Gastrocnemius medialis (tissue), 4 donors: ENCODE results near the gene TLR2.
"Not testable (repeated sequence)": the region's sequence is repeated elsewhere in the genome, so short reads cannot be mapped to it uniquely, and the experiment has no call there.

ENCODE experiments used
- POLR2A ChIP-seq, 2 donors: fragments of 450-650 bp; IDR thresholded peaks; one replicate each; pipeline ENCODE4 v1.6.1; 2017; ENCODE audit warnings: antibody characterized with exemption in 2 of 2, mild to moderate bottlenecking in 2 of 2, moderate library complexity in 2 of 2
- TF ChIP-seq, protein P1 (sequence below), 5 experiments: fragments of 450-650 bp in 3 of 5; fragments of 200-600 bp in 2 of 5; sonication (generic) in 2 of 5; IDR thresholded peaks in 4 of 5; conservative IDR thresholded peaks in 1 of 5; 1 replicate in 4 of 5; 2 replicates in 1 of 5; pipeline ENCODE4 v1.5.1; 2016 to 2019; ENCODE audit warnings: antibody characterized with exemption in 5 of 5, mild to moderate bottlenecking in 3 of 5, moderate library complexity in 3 of 5

DNA sequence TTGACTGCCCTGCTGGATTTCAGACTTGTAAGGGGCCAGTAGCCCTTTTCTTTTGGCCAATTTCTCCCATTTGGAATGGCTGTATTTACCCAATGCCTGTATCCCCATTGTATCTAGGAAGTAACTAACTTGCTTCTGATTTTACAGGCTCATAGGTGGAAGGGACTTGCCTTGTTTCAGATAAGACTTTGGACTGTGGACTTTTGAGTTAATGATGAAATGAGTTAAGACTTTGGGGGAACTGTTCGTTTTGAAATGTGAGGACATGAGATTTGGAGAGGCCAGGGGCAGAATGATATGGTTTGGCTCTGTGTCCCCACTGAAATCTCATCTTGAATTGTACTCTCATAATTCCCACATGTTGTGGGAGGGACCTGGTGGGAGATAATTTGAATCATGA, 17.6 kb upstream of the TLR2 start:
- TF ChIP-seq, protein P1, sequence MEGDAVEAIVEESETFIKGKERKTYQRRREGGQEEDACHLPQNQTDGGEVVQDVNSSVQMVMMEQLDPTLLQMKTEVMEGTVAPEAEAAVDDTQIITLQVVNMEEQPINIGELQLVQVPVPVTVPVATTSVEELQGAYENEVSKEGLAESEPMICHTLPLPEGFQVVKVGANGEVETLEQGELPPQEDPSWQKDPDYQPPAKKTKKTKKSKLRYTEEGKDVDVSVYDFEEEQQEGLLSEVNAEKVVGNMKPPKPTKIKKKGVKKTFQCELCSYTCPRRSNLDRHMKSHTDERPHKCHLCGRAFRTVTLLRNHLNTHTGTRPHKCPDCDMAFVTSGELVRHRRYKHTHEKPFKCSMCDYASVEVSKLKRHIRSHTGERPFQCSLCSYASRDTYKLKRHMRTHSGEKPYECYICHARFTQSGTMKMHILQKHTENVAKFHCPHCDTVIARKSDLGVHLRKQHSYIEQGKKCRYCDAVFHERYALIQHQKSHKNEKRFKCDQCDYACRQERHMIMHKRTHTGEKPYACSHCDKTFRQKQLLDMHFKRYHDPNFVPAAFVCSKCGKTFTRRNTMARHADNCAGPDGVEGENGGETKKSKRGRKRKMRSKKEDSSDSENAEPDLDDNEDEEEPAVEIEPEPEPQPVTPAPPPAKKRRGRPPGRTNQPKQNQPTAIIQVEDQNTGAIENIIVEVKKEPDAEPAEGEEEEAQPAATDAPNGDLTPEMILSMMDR (IDR thresholded peaks at IDR 0.05 in 4 of 5, conservative IDR thresholded peaks at IDR 0.05 in 1 of 5): not testable (repeated sequence)
- TF ChIP-seq POLR2A (IDR thresholded peaks at IDR 0.05): not testable (repeated sequence)
